Endothelial cell (in vitro differentiated cells): ENCODE measurements around the gene MUC21. TPM values are rescaled to one million over a fixed set of nuclear protein-coding genes. Genes with fewer than 3 reads are reported as not detected.

Source experiments
- DNase-seq: peaks from one replicate; pipeline ENCODE4 v3.0.0; 2021; ENCODE audit warnings: low spot score
- H3K27ac Mint-ChIP-seq: one replicate; pipeline ENCODE4 v1.8.0; 2021; ENCODE audit warnings: mixed read lengths, inconsistent platforms; ENCODE audit not compliant: unreplicated experiment
- H3K27me3 Mint-ChIP-seq: one replicate; pipeline ENCODE4 v1.8.0; 2021; ENCODE audit warnings: mild to moderate bottlenecking, moderate library complexity, mixed read lengths, inconsistent platforms; ENCODE audit not compliant: unreplicated experiment
- H3K36me3 Mint-ChIP-seq: one replicate; pipeline ENCODE4 v1.8.0; 2021; ENCODE audit warnings: mild to moderate bottlenecking, low read depth, mixed read lengths, inconsistent platforms; ENCODE audit not compliant: unreplicated experiment
- H3K4me1 Mint-ChIP-seq: one replicate; pipeline ENCODE4 v1.8.0; 2021; ENCODE audit warnings: mild to moderate bottlenecking, mixed read lengths, inconsistent platforms; ENCODE audit not compliant: unreplicated experiment
- H3K4me3 Mint-ChIP-seq: one replicate; pipeline ENCODE4 v1.8.0; 2021; ENCODE audit warnings: mild to moderate bottlenecking, mixed read lengths, inconsistent platforms; ENCODE audit not compliant: unreplicated experiment
- H3K9me3 Mint-ChIP-seq: one replicate; pipeline ENCODE4 v1.8.0; 2021; ENCODE audit warnings: mixed read lengths, inconsistent platforms; ENCODE audit not compliant: unreplicated experiment
- CTCF ChIP-seq: fragments of 200-600 bp; sonication (generic); IDR thresholded peaks from one replicate; pipeline ENCODE4 v1.5.0; 2021; ENCODE audit warnings: antibody characterized with exemption; ENCODE audit not compliant: unreplicated experiment
- total RNA-seq: library from RNA; stranded (reverse); fragmentation: NEBNext Ultra II Directional; extraction: Animal tissue kit (Norgen Biotek cat#: 25700); gene quantifications from one replicate; pipeline ENCODE4 v1.2.1, GENCODE V29; 2021; ENCODE audit not compliant: unreplicated experiment

The MUC21 gene
- total RNA-seq, 1 donor from 2014 or later = 0.10 TPM

DNA sequence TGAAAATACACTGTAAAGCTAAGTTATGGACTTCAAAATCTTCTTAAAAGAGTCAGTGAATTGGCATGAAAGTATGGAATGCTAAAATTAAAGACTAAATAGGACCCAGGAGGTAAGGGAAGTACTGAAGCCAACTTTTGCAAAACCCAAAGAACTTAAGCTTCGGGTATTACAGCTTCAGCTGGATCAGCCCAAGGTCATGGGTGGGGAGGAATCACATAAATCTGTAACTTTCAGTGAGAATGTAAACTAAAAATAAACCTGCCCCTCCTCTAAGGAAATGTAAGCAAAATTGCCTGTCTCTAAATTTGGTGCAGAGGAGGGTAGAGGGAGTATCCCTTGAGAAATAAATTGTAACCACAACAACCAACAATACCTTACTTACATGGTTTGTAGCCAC is 4.4 kb upstream of the MUC21 start:
- Mint-ChIP-seq H3K36me3 (no peaks in the 10 kb centered on the region), H3K4me1 (peaks cover 6% of the 10 kb centered on the region), H3K9me3 (no peaks in the 10 kb centered on the region), H3K27ac (no peak overlapping the region), H3K4me3 (no peak overlapping the region), H3K27me3 (no peaks in the 10 kb centered on the region)
- no peak for TF ChIP-seq CTCF
- DNase-seq = no peak

DNA sequence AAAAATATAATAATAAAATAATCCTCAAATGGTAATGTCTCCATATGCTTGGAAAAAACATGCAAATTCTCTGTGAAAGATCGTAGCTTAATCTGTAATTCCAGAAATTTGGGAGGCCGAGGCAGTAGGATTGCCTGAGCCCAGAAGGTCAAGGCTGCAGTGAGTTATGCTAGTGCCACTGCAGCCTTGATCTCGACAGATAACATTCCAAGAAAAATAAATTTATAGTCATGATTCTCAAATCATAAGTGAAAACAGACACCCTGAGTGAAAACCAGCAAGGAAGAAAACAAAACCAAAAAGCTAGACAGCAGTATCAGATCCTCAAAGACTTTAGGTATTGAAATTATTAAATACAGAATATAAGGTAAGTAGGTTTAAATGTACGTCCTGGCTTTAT is 3.8 kb upstream of the MUC21 start:
- Mint-ChIP-seq H3K9me3 (no peaks in the 10 kb centered on the region), H3K27ac (no peak overlapping the region), H3K27me3 (no peaks in the 10 kb centered on the region), H3K4me3 (no peak overlapping the region), H3K4me1 (peaks cover 6% of the 10 kb centered on the region), H3K36me3 (no peaks in the 10 kb centered on the region)
- DNase-seq = no peak
- TF ChIP-seq CTCF = no peak

GRCh38 chr6:30981942-30982772 is 1.4 kb upstream of the MUC21 start:
- no peaks in the 10 kb centered on the region for H3K27me3 Mint-ChIP-seq
- H3K36me3 Mint-ChIP-seq = no peaks in the 10 kb centered on the region
- no peak for TF ChIP-seq CTCF
- no peaks in the 10 kb centered on the region for H3K9me3 Mint-ChIP-seq
- no peak overlapping the region for H3K27ac Mint-ChIP-seq
- no peak overlapping the region for H3K4me3 Mint-ChIP-seq
- peaks cover 5% of the 10 kb centered on the region for H3K4me1 Mint-ChIP-seq
- DNase-seq = peak; percentile 7

- Mint-ChIP-seq H3K27me3 (no peaks in the 10 kb centered on the region), H3K36me3 (peaks cover 3% of the 10 kb centered on the region), H3K4me3 (no peak overlapping the region), H3K27ac (no peak overlapping the region), H3K4me1 (peaks cover 20% of the 10 kb centered on the region), H3K9me3 (no peaks in the 10 kb centered on the region)
- TF ChIP-seq CTCF = no peak
- no peak for DNase-seq
Observed at GRCh38 chr6:30985490-30985889, 2.0 kb downstream of the MUC21 start.

DNA sequence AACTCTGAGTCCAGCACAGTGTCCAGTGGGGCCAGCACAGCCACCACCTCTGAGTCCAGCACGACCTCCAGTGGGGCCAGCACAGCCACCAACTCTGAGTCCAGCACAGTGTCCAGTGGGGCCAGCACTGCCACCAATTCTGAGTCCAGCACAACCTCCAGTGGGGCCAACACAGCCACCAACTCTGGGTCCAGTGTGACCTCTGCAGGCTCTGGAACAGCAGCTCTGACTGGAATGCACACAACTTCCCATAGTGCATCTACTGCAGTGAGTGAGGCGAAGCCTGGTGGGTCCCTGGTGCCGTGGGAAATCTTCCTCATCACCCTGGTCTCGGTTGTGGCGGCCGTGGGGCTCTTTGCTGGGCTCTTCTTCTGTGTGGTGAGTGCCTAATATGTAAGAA is 3.8 kb downstream of the MUC21 start:
- no peak for DNase-seq
- no peaks in the 10 kb centered on the region for H3K27me3 Mint-ChIP-seq
- peak overlapping the region; percentile 57 for H3K27ac Mint-ChIP-seq
- H3K9me3 Mint-ChIP-seq = no peaks in the 10 kb centered on the region
- H3K4me1 Mint-ChIP-seq = peaks cover 17% of the 10 kb centered on the region
- H3K36me3 Mint-ChIP-seq = peaks cover 3% of the 10 kb centered on the region
- no peak for TF ChIP-seq CTCF
- H3K4me3 Mint-ChIP-seq = no peak overlapping the region
